RWPE2 (cell line): ENCODE data around the gene PLOD2.
A peak's percentile ranks its signal among the peaks of the same experiment; 100 is the strongest.

Experiments
- ATAC-seq: fragments of 200-7000 bp; cut with Tn5 transposase; 3 replicates; pipeline ENCODE4 v1.9.1; 2021; ENCODE audit warnings: low read depth
- DNase-seq: peaks from one replicate; pipeline ENCODE4 v3.0.0-alpha.2; 2020; ENCODE audit warnings: low spot score
- H3K27ac ChIP-seq: fragments of 450-650 bp; 2 replicates; pipeline ENCODE4 v1.5.1; 2017; ENCODE audit warnings: mild to moderate bottlenecking; ENCODE audit not compliant: poor library complexity, severe bottlenecking
- H3K27me3 ChIP-seq: fragments of 250-450 bp; sonication (Bioruptor Pico); 2 replicates; pipeline ENCODE4 v1.5.1; 2021; ENCODE audit warnings: mild to moderate bottlenecking, moderate library complexity; ENCODE audit not compliant: insufficient read depth, poor library complexity, severe bottlenecking
- H3K36me3 ChIP-seq: fragments of 250-450 bp; sonication (Bioruptor Pico); 2 replicates; pipeline ENCODE4 v1.5.1; 2020; ENCODE audit warnings: low read depth, mild to moderate bottlenecking, moderate library complexity
- H3K4me1 ChIP-seq: fragments of 250-450 bp; sonication (Bioruptor Pico); 2 replicates; pipeline ENCODE4 v1.5.1; 2021; ENCODE audit warnings: mild to moderate bottlenecking, moderate library complexity; ENCODE audit not compliant: insufficient read depth, poor library complexity, severe bottlenecking
- H3K4me3 ChIP-seq: fragments of 250-450 bp; sonication (Bioruptor Pico); 2 replicates; pipeline ENCODE4 v1.5.1; 2021; ENCODE audit warnings: mild to moderate bottlenecking, moderate library complexity; ENCODE audit not compliant: severe bottlenecking
- H3K9me3 ChIP-seq: fragments of 250-450 bp; sonication (Bioruptor Pico); 2 replicates; pipeline ENCODE4 v1.5.1; 2021; ENCODE audit warnings: mild to moderate bottlenecking, moderate library complexity; ENCODE audit not compliant: severe bottlenecking
- TF ChIP-seq, protein P1 (sequence below): fragments of 450-650 bp; IDR thresholded peaks from one replicate; pipeline ENCODE4 v1.5.1; 2017; ENCODE audit warnings: mild to moderate bottlenecking, moderate library complexity; ENCODE audit not compliant: poor library complexity, severe bottlenecking

PLOD2 gene

DNA sequence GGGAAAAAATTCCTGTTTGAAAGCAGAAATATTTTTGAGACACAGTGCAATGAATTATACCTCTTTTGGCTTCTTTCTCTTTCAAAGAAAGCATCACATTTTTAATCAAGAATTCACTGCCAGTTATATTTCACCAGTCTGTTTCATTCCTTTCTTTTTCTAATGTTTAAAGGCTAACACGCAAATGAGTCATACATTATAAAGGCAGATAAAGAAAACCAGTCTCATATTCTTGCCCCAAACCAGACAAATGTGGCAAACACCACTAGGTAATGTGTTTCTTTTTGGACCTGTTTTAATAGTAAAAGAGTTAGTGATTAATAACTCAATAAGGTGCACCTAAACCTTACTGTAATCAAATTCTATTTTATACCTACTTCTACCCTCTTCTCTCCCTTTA, 83.8 kb downstream of the PLOD2 start:
- DNase-seq: no peak
- Histone ChIP-seq H3K9me3 (no peaks in the 10 kb centered on the region), H3K36me3 (peaks cover 93% of the 10 kb centered on the region), H3K27me3 (no peaks in the 10 kb centered on the region), H3K4me1 (peaks cover 5% of the 10 kb centered on the region), H3K4me3 (no peak overlapping the region), H3K27ac (no peak overlapping the region)
- TF ChIP-seq, protein P1, sequence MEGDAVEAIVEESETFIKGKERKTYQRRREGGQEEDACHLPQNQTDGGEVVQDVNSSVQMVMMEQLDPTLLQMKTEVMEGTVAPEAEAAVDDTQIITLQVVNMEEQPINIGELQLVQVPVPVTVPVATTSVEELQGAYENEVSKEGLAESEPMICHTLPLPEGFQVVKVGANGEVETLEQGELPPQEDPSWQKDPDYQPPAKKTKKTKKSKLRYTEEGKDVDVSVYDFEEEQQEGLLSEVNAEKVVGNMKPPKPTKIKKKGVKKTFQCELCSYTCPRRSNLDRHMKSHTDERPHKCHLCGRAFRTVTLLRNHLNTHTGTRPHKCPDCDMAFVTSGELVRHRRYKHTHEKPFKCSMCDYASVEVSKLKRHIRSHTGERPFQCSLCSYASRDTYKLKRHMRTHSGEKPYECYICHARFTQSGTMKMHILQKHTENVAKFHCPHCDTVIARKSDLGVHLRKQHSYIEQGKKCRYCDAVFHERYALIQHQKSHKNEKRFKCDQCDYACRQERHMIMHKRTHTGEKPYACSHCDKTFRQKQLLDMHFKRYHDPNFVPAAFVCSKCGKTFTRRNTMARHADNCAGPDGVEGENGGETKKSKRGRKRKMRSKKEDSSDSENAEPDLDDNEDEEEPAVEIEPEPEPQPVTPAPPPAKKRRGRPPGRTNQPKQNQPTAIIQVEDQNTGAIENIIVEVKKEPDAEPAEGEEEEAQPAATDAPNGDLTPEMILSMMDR: no peak
- no peak for ATAC-seq

DNA sequence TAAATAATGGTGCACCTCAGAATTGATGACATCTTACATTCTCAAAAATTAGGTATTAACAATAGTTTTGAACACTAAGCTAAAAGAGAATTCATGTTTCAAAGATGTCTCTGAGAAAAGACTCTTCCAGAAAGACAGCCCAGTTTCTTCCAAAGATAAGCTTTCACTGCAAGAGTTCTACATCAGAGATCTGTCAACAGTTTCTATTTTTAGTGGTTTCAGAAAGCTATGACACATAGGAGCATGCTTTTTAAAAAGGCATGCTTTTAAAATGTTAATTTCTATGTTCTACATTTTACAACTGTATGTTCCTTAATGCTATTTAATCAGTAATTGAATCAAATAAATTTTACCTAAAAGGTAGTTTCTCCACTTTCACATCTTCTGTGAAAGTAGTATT, 88.2 kb downstream of the PLOD2 start:
- ATAC-seq (no peak), DNase-seq (no peak)
- Histone ChIP-seq H3K36me3 (peaks cover 92% of the 10 kb centered on the region), H3K27me3 (no peaks in the 10 kb centered on the region), H3K4me3 (no peak overlapping the region), H3K9me3 (no peaks in the 10 kb centered on the region), H3K4me1 (peaks cover 8% of the 10 kb centered on the region), H3K27ac (no peak overlapping the region)
- TF ChIP-seq, protein P1: no peak

DNA sequence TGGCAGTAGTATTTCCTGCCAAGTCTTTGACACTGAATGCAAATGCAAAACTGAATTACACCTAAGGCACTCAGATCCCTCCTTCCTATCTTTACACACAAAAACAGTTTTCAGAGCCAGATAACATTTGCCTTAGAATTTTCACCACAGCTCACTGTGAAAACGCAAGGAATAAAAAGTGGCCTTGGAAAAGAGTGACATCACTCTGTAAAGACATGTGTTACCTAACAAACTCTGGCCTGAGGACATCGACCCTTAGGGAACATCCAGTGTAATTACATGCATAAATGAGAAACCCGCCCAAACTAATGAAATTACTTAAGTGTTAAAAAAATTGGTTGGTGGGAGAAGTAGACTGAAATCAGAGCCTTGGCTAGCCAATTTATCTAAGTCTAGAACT, 88.9 kb downstream of the PLOD2 start:
- Histone ChIP-seq H3K36me3 (peaks cover 84% of the 10 kb centered on the region), H3K27me3 (no peaks in the 10 kb centered on the region), H3K9me3 (no peaks in the 10 kb centered on the region), H3K4me1 (peaks cover 15% of the 10 kb centered on the region), H3K4me3 (no peak overlapping the region), H3K27ac (no peak overlapping the region)
- DNase-seq (no peak), ATAC-seq (no peak)
- TF ChIP-seq, protein P1: no peak

DNA sequence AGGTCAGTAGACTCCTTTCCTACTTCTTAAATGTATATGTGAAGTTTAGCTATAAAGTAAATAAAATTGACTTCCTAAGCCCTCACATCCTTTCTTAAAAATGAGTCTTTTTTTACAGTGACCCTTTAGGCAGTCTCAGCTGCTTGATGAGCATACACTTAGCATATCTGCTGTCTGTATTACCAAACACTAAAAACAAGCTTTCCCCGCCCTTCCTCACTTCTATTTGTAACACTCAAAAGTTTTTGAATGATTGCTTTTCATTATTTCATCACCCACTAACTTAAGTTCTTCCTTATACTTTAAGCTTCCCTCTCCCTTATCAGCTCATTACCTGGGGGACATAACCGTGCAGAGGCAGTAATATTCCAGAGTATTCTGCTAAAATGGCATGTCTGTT, 89.4 kb downstream of the PLOD2 start:
- ATAC-seq: no peak
- no peaks in the 10 kb centered on the region for H3K27me3 ChIP-seq
- TF ChIP-seq, protein P1: no peak
- no peak overlapping the region for H3K27ac ChIP-seq
- peaks cover 20% of the 10 kb centered on the region for H3K4me1 ChIP-seq
- H3K9me3 ChIP-seq: no peaks in the 10 kb centered on the region
- H3K36me3 ChIP-seq: peaks cover 80% of the 10 kb centered on the region
- H3K4me3 ChIP-seq: no peak overlapping the region
- no peak for DNase-seq

DNA sequence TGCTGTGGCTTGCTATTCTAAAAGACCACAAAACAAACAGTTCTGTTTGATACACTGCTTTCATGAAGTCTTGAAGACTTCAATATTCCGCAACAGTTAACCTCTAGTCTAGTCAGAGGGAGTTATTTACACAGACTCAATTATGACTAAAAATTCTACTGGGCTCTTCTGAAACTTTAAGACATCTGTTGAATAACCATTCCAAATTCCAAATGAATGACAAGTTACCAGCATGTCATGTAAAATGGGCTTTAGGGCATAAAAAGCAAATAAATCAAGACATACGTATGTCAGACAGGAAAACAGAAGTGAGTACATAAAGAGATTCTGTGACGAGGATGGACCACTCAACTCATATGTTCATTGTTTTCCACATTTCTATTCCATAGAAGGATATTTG, 93.9 kb downstream of the PLOD2 start:
- ATAC-seq (peak; percentile 87), DNase-seq (no peak)
- Histone ChIP-seq H3K4me1 (peaks cover 18% of the 10 kb centered on the region), H3K9me3 (no peaks in the 10 kb centered on the region), H3K27me3 (no peaks in the 10 kb centered on the region), H3K4me3 (no peak overlapping the region), H3K27ac (peak overlapping the region; percentile 57), H3K36me3 (peaks cover 70% of the 10 kb centered on the region)
- TF ChIP-seq, protein P1: no peak
